Stimulated activated CD4-positive, alpha-beta T cell treated with anti-CD3 and anti-CD28 coated beads, Interleukin-12 subunit alpha, Interleukin-12 subunit beta, amount 100 ng/mL, for 48 hours (primary cell): Measurements from ENCODE around the gene HLF.

Experiments used
- DNase-seq, 3 donors: peaks; one replicate each; pipeline ENCODE4 v3.0.0-alpha.2; 2020; ENCODE audit warnings: low read depth in 2 of 3, low spot score in 1 of 3

HLF gene

DNA sequence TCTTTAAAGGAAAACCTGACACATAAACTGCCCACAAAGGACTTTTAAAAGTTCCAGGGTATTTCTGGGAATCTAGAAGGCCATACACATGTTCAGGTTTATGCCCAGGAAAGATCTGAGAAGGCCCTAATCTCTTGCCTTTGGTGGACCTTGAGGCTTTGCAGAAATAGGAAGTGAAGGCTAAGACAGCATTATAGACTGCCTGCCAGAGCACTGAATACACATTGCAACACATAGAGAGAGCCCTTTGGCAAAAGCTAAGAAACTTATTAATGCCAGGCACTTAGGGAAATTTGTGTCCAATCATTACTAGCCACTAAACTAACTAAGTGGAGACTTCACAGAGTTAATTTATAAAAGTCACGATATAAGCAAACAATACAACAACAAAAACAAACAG is 86.5 kb downstream of the HLF start:
- DNase-seq, result no peak

DNA sequence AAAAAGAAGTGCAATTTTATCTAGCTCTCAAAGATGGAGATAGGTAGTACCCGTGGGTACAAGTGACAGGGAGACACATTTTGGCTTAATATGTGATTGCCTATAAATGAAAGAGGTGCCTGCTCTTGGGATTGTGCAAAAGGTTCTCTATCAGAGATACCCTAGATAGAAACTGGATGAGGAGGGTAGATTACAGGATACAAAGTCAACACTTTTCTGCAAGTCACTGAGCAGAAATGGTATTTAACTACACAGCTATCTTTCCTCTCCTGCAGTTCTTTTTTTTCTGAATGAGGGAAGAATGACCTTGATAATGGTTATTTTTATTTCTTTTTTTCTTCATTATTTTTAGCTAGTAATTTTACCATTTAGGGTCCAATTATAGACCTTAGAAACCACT is 89.2 kb downstream of the HLF start:
- no peak for DNase-seq

DNA sequence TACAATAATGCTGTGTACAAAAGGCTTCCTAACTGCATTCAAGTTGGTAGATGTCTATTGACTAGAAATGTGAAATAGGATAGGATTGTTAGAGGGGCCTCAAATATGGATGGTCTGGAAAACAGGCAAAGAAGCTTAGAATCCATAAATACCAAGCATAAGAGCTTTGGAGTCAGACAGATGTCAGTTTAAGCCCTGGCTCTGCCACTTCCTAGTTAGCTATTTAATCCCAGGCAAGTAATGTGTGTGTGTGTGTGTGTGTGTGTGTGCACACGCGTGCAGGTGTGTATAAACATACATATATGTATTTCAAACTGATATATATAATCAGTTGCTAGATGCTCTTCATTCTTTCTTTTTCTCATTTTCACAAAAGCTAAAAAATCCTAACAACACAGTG is 90.2 kb downstream of the HLF start:
- no peak for DNase-seq

DNA sequence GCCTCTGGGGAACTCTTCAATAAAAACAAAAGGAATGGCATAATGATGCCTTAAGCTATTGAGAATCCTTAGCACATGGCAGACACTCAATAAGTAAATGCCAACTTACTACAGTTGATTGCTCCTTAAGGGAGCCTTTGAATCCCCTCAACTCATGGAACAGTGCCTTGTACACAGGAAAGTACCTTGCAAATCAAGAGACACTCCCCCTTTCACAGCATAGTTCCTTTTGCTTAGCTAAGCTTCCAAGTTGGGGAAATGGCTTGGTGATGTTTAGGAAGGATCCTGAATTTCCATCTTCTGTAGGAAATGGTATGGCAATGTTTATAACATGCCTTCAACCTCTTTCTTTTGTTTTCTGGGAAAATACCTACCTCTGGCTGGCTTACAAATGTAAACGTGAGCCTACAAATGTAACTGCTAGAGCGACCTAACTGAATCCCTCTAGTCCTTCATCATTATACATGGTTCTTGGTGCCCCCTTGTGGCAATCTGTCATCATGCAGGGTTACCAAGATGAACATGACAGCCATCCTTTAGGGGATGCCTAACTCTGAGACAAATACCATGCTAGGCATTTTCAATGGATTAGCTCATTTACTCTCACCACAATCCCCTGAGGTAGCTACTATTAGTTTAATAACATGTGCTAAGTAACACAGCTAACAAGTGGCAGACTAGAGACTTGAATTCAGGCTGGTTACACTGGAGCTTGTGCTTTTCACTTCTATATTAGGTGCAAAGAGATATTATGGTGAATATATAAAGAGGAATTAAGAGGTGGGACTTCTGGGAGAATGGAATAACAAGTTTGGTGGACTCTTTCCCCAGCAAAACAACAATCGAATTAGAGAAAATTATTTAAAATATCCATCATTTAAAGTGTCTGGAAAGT is 91.9 kb downstream of the HLF start:
- peak; percentile 59 to 78 (median 62) for DNase-seq

DNA sequence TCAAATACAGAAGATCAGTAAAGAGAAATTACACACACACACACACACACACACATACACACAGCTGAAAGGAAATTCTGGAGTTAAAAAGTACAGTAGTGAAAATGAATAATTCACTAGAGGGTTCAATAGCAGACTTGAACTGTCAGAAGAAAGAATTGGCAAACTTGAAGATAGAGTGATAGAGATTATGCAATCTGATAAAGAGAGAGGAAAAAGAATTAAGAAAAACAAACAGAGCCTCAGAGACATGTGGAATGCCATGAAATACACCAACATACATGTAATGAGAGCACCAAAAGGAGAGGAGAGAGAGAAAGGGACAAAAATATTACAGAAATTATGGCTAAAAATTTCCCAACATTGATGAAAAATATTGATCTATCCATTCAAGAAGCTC is 96.2 kb downstream of the HLF start:
- no peak for DNase-seq

DNA sequence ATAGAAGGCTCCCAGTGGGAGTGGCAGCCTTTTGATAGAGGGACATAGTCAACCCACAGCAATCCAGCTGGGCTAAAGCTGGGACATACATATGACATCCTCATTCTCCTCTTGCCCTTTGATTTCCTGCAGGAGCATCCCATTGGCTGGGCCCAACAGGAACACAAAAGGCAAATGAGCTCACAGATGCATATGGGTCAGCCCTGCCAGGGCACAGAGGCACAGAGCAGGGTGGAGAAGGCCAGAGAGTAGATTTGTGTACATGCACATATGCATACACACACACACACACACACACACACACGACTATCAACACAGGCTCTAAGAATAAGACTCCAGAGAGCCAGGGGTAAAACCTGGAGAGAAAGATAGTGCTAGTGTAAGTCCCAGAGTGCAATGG is 98.3 kb downstream of the HLF start:
- no peak for DNase-seq

DNA sequence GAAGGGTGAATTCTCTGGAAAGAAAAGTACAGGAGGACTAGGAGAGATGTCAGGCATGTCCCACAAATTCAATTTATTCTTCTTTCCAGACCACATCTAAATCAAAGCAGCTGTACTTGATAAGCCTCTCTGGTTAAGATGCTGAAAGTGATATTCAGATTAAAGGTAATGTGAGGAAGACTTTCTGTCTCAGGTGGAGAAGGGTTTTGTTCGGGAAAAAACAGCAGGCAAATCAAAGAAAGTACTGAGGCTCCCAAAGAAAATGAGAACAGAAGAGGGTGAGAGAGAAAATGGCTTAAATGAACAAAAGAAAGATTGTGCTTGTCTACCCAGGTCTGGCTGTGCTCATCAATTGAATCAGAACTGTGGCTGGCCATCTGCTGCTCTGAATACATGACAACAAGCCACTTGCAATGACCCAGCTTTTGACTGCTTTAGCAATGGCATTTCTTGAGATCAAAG is 101.3 kb downstream of the HLF start:
- no peak for DNase-seq

DNA sequence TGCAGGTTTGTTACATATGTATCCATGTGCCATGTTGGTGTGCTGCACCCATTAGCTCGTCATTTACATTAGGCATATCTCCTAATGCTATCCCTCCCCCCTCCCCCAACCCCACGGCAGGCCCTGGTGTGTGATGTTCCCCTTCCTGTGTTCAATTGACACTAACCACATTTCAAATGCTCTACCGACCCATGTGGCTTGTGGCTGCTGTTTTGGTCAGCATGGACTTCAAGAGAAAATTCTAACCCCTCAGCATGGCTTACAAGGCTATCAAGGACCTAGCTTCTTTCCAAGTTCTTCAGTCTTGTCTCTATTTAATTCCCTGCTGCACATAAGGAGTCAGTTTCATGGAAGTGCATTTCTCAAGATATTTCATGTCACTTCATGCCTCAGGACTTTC is 103.9 kb downstream of the HLF start:
- no peak for DNase-seq
